Lower lobe of right lung (tissue), 2 donors: ENCODE results near the gene EGR2. TPM values are rescaled to one million over a fixed set of nuclear protein-coding genes. Genes with fewer than 3 reads are reported as not detected.

Source experiments
- ATAC-seq, 2 donors: fragments of 200-7000 bp; cut with Tn5 transposase; one replicate each; pipeline ENCODE4 v1.9.1; 2020 to 2022; ENCODE audit warnings: mild to moderate bottlenecking in 2 of 2, moderate library complexity in 2 of 2
- DNase-seq: peaks from one replicate; pipeline ENCODE4 v3.0.0-alpha.2; 2020
- H3K27ac ChIP-seq: fragments of 200-600 bp; one replicate; pipeline ENCODE4 v1.8.0; 2022
- H3K27me3 ChIP-seq: fragments of 200-600 bp; one replicate; pipeline ENCODE4 v1.8.0; 2022; ENCODE audit warnings: low read depth
- H3K36me3 ChIP-seq: fragments of 200-600 bp; one replicate; pipeline ENCODE4 v1.8.0; 2022; ENCODE audit warnings: mild to moderate bottlenecking
- H3K4me1 ChIP-seq: fragments of 200-600 bp; one replicate; pipeline ENCODE4 v1.8.0; 2022
- H3K4me3 ChIP-seq: fragments of 200-600 bp; one replicate; pipeline ENCODE4 v1.8.0; 2022; ENCODE audit warnings: mild to moderate bottlenecking
- H3K9me3 ChIP-seq: fragments of 200-600 bp; one replicate; pipeline ENCODE4 v1.8.0; 2022
- CTCF ChIP-seq: fragments of 200-600 bp; IDR thresholded peaks from one replicate; pipeline ENCODE4 v1.8.0; 2022; ENCODE audit warnings: antibody characterized with exemption, mild to moderate bottlenecking
- intact Hi-C: fragments of 100-400 bp; cut with DNase I; formaldehyde crosslinking; loops from one replicate; pipeline ENCODE4 v1.11.0; 2022
- total RNA-seq: library from RNA; stranded (reverse); fragmentation: NEBNext Ultra II Directional; extraction: Animal tissue kit (Norgen Biotek cat#: 25700); gene quantifications from one replicate; pipeline ENCODE4 v1.2.1, GENCODE V29; 2021
- donor health status: DM: no; HTN: yes; CAD: no; lungs with severe emphysema.

EGR2 gene
- total RNA-seq, 1 donor from 2014 or later: 45.6 TPM

- no peak for TF ChIP-seq CTCF
- Histone ChIP-seq H3K4me1 (no peaks in the 10 kb centered on the region), H3K27me3 (no peaks in the 10 kb centered on the region), H3K9me3 (no peaks in the 10 kb centered on the region), H3K27ac (no peak overlapping the region), H3K36me3 (no peaks in the 10 kb centered on the region), H3K4me3 (no peak overlapping the region)
- intact Hi-C loops: no loop called here
- ATAC-seq: no peak
- no peak for DNase-seq
Measured at GRCh38 chr10:62795100-62795499, 21.1 kb downstream of the EGR2 start.

- Histone ChIP-seq H3K9me3 (no peaks in the 10 kb centered on the region), H3K4me1 (no peaks in the 10 kb centered on the region), H3K4me3 (no peak overlapping the region), H3K27me3 (no peaks in the 10 kb centered on the region), H3K36me3 (no peaks in the 10 kb centered on the region), H3K27ac (no peak overlapping the region)
- no peak for TF ChIP-seq CTCF
- DNase-seq (no peak), ATAC-seq (no peak)
- intact Hi-C loops: no loop called here
Measured at GRCh38 chr10:62794306-62794705, 21.9 kb downstream of the EGR2 start.

GRCh38 chr10:62792261-62792660 is 23.9 kb downstream of the EGR2 start:
- ATAC-seq (no peak), DNase-seq (no peak)
- Histone ChIP-seq H3K27ac (no peak overlapping the region), H3K4me3 (no peak overlapping the region), H3K36me3 (no peaks in the 10 kb centered on the region), H3K27me3 (no peaks in the 10 kb centered on the region), H3K9me3 (no peaks in the 10 kb centered on the region), H3K4me1 (no peaks in the 10 kb centered on the region)
- no peak for TF ChIP-seq CTCF
- intact Hi-C loops: no loop called here

- no peak for DNase-seq
- intact Hi-C loops: no loop called here
- Histone ChIP-seq H3K4me1 (no peaks in the 10 kb centered on the region), H3K4me3 (no peak overlapping the region), H3K27ac (no peak overlapping the region), H3K9me3 (no peaks in the 10 kb centered on the region), H3K36me3 (no peaks in the 10 kb centered on the region), H3K27me3 (no peaks in the 10 kb centered on the region)
- no peak for TF ChIP-seq CTCF
- no peak for ATAC-seq
Measured at GRCh38 chr10:62790571-62790970, 25.6 kb downstream of the EGR2 start.

- no peak overlapping the region for H3K4me3 ChIP-seq
- TF ChIP-seq CTCF: no peak
- H3K36me3 ChIP-seq: no peaks in the 10 kb centered on the region
- no peak overlapping the region for H3K27ac ChIP-seq
- no peaks in the 10 kb centered on the region for H3K27me3 ChIP-seq
- intact Hi-C loops: no loop called here
- no peak for DNase-seq
- no peaks in the 10 kb centered on the region for H3K9me3 ChIP-seq
- no peaks in the 10 kb centered on the region for H3K4me1 ChIP-seq
- no peak for ATAC-seq
Measured at GRCh38 chr10:62790019-62790555, 26.1 kb downstream of the EGR2 start.
